Cardiac fibroblast (primary cell): ENCODE results near the gene PSMF1.

Experiments
- DNase-seq, 2 donors: peaks; one replicate each; pipeline versions ENCODE4 v3.0.0 to v3.0.0-alpha.2; 2010; ENCODE audit warnings: low read depth in 2 of 2
- H3K4me3 ChIP-seq, 2 donors: replicated peaks in 1 of 2; 1 replicate in 1 of 2; 2 replicates in 1 of 2; pipeline ENCODE4 v1.5.1; 2011; ENCODE audit warnings: low read depth in 2 of 2, low read length in 2 of 2, mild to moderate bottlenecking in 2 of 2, moderate library complexity in 1 of 2
- TF ChIP-seq, protein P1 (sequence below): IDR thresholded peaks from one replicate; pipeline ENCODE4 v1.5.1; 2011; ENCODE audit warnings: low read depth, mild to moderate bottlenecking, low read length, inconsistent platforms

The PSMF1 gene

GRCh38 chr20:1105599-1106194 is 12.7 kb upstream of the PSMF1 start:
- no peak overlapping the region for H3K4me3 ChIP-seq
- TF ChIP-seq, protein P1, sequence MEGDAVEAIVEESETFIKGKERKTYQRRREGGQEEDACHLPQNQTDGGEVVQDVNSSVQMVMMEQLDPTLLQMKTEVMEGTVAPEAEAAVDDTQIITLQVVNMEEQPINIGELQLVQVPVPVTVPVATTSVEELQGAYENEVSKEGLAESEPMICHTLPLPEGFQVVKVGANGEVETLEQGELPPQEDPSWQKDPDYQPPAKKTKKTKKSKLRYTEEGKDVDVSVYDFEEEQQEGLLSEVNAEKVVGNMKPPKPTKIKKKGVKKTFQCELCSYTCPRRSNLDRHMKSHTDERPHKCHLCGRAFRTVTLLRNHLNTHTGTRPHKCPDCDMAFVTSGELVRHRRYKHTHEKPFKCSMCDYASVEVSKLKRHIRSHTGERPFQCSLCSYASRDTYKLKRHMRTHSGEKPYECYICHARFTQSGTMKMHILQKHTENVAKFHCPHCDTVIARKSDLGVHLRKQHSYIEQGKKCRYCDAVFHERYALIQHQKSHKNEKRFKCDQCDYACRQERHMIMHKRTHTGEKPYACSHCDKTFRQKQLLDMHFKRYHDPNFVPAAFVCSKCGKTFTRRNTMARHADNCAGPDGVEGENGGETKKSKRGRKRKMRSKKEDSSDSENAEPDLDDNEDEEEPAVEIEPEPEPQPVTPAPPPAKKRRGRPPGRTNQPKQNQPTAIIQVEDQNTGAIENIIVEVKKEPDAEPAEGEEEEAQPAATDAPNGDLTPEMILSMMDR, result no peak
- no peak for DNase-seq

DNA sequence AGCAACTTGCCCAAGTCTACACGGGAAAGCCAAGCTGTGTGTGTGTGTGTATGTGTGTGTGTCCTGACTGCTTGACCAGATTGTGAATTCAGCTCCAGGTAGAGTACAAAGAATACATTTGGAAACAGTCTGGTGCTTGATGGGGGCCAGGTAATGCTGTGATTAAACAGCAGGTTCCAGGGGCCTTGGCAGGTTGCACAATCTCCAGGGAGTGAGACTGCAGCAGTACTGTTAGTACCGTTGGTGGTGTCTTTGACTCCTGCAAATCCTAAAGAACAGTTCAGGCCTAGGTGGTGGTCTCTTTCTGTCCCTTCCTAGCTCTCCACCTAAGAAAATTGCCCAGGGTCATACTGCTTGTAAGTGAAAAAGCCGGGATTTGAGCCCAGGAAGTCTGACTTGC is 11.2 kb upstream of the PSMF1 start:
- no peak for DNase-seq
- no peak overlapping the region for H3K4me3 ChIP-seq
- TF ChIP-seq, protein P1, result no peak

- no peak overlapping the region for H3K4me3 ChIP-seq
- peak; percentile 47 to 48 for DNase-seq
- TF ChIP-seq, protein P1, result peak; percentile 86
These were observed 9.9 kb upstream of the PSMF1 start for GRCh38 chr20:1108437-1108920.

DNA sequence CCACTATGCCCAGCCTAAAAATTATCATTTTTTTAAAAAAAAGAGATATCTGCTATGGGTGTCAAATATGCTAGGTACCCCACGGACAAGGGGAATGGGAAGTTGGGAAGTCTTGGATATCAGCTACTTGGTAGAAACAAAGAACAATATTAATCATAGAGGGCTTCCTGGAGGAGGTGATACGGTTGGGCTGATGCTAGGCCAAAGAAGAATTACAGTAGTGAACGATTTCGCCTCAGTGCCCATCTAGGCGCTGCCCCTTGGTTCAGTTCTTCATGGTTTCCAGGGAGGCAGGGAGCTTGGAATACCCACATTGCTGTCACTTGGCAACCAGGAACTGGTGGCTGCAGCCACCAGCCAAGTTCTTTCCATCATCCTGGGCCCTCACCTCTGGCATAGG is 5.5 kb upstream of the PSMF1 start:
- no peak for DNase-seq
- TF ChIP-seq, protein P1, result no peak
- H3K4me3 ChIP-seq, result no peak overlapping the region

DNA sequence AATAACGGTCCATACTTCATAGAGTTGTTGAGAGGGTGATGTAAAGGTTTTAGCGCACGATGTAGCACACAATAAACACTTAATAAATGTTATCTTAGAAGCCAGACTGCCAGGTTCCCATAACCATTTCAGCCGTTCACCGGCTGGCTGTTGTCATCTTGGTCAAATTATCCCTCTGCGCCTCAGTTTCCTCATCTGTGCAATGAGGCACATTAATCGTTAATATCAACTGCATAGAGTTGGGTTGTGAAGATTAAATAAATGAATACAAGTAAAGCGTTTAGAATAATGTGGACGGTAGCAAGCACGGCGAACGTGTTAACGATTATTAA is 432 bp upstream of the PSMF1 start:
- peak overlapping the region; percentile 100 for H3K4me3 ChIP-seq
- TF ChIP-seq, protein P1, result no peak
- DNase-seq, result no peak

- H3K4me3 ChIP-seq, result peak overlapping the region; percentile 100
- TF ChIP-seq, protein P1, result no peak
- DNase-seq, result no peak
These were observed 715 bp downstream of the PSMF1 start for GRCh38 chr20:1119128-1119505.

GRCh38 chr20:1119524-1119923 is 1.1 kb downstream of the PSMF1 start:
- DNase-seq, result no peak
- TF ChIP-seq, protein P1, result no peak
- peak overlapping the region; percentile 100 for H3K4me3 ChIP-seq
